ENCODE results near the gene ZNHIT2.

Gene ZNHIT2

GRCh38 chr11:65067446-65067845, 50.1 kb downstream of the ZNHIT2 start:
- no peak for DNase-seq

- DNase-seq, result no peak
These were observed 50.7 kb downstream of the ZNHIT2 start for GRCh38 chr11:65066805-65067291.

Measured in activated CD4-positive, CD25-positive, alpha-beta regulatory T cell treated with anti-CD3 and anti-CD28 coated beads, Interleukin-2, amount 50 U/mL, for 72 hours (primary cell).